DND-41 (cell line): ENCODE results near the gene S100A12.

Source experiments
- CTCF ChIP-seq: IDR thresholded peaks from 2 replicates; pipeline ENCODE4 v1.5.1; 2012; ENCODE audit warnings: borderline replicate concordance, low read length, moderate library complexity, mild to moderate bottlenecking; ENCODE audit not compliant: poor library complexity, severe bottlenecking; ENCODE audit errors: extremely low read depth
- EZH2 ChIP-seq: IDR thresholded peaks from 3 replicates; pipeline ENCODE4 v1.6.1; 2012; ENCODE audit warnings: borderline replicate concordance, low read depth, mild to moderate bottlenecking, moderate library complexity, low read length, inconsistent platforms; ENCODE audit not compliant: severe bottlenecking

GRCh38 chr1:153395136-153395685 is 19.8 kb upstream of the S100A12 start:
- TF ChIP-seq CTCF (no peak), EZH2 (no peak)
